ENCODE measurements around the gene RNF41. TPM values are rescaled to one million over a fixed set of nuclear protein-coding genes. Genes with fewer than 3 reads are reported as not detected.
A peak's percentile ranks its signal among the peaks of the same experiment; 100 is the strongest.

Gene RNF41
- total RNA-seq, 3 donors from 2014 or later (not counting 1 experiment from before 2014, with no cell fraction given): 32.3 to 44.5 (median 38.6) TPM

- TF ChIP-seq, protein P1, sequence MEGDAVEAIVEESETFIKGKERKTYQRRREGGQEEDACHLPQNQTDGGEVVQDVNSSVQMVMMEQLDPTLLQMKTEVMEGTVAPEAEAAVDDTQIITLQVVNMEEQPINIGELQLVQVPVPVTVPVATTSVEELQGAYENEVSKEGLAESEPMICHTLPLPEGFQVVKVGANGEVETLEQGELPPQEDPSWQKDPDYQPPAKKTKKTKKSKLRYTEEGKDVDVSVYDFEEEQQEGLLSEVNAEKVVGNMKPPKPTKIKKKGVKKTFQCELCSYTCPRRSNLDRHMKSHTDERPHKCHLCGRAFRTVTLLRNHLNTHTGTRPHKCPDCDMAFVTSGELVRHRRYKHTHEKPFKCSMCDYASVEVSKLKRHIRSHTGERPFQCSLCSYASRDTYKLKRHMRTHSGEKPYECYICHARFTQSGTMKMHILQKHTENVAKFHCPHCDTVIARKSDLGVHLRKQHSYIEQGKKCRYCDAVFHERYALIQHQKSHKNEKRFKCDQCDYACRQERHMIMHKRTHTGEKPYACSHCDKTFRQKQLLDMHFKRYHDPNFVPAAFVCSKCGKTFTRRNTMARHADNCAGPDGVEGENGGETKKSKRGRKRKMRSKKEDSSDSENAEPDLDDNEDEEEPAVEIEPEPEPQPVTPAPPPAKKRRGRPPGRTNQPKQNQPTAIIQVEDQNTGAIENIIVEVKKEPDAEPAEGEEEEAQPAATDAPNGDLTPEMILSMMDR (IDR thresholded peaks at IDR 0.05): no peak
- DNase-seq: no peak
- H3K4me1 ChIP-seq (ENCODE audit: control insufficient read depth, insufficient read depth, low read length): peaks cover 42% of the 10 kb centered on the region
- peak overlapping the region; percentile 95 for H3K27ac ChIP-seq (ENCODE audit: low read length)
- H3K4me3 Mint-ChIP-seq: peak overlapping the region; percentile 96
- H3K27me3 ChIP-seq (ENCODE audit: control insufficient read depth, insufficient read depth, low read length): no peaks in the 10 kb centered on the region
- no peaks in the 10 kb centered on the region for H3K9me3 ChIP-seq (ENCODE audit: control insufficient read depth, insufficient read depth, low read length)
- H3K27me3 Mint-ChIP-seq (ENCODE audit: low read depth in 2 of 2): no peaks in the 10 kb centered on the region
- intact Hi-C loops (cut with micrococcal nuclease): no loop called here
- peak overlapping the region; percentile 96 to 98 for H3K27ac Mint-ChIP-seq
- ATAC-seq: no peak
- 93% methylated on average over 9 of the region's 11 CpGs for WGBS (ENCODE audit: insufficient coverage)
- H3K9me3 Mint-ChIP-seq: no peaks in the 10 kb centered on the region
- H3K4me1 Mint-ChIP-seq: peaks cover 48 to 58% of the 10 kb centered on the region in 2 donors
- peaks cover 58% of the 10 kb centered on the region for H3K36me3 ChIP-seq (ENCODE audit: control insufficient read depth, insufficient read depth, low read length)
- H3K36me3 Mint-ChIP-seq: no peaks in the 10 kb centered on the region
- H3K4me3 ChIP-seq (ENCODE audit: low read length): no peak overlapping the region
Observed at GRCh38 chr12:56160894-56161689, 60.6 kb downstream of the RNF41 start.

DNA sequence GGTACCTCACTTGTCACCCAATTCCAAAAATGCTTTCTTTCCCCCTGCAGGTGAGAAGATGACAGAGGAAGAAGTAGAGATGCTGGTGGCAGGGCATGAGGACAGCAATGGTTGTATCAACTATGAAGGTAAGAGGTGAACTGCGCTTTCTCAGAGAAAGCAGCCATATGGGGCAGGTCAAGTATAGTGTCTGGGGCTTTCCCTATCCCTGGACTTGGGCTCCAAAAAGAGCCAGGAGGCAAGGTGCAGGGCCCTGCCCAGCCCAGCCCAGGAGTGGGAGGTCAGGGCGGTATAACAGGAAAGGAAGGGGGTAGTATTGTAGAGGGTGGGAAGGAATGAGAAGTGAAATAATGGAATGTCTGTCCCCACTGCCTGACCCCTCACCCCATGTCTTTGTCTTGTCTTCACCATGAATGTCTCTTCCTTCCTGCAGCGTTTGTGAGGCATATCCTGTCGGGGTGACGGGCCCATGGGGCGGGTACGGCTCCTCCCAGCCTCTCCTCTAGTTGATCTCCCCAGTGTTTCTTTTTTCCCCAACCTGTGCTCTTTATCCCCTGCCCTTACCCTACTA lies 61.4 kb downstream of the RNF41 start:
- H3K4me1 Mint-ChIP-seq: peaks cover 48 to 61% of the 10 kb centered on the region in 2 donors
- intact Hi-C loops (cut with micrococcal nuclease): no loop called here
- H3K4me1 ChIP-seq (ENCODE audit: control insufficient read depth, insufficient read depth, low read length): peaks cover 42% of the 10 kb centered on the region

GRCh38 chr12:56159482-56160192 lies 62.1 kb downstream of the RNF41 start:
- H3K4me1 Mint-ChIP-seq: peaks cover 48 to 62% of the 10 kb centered on the region in 2 donors
- Histone ChIP-seq H3K4me3 (ENCODE audit: low read length) (peak overlapping the region; percentile 85), H3K27me3 (ENCODE audit: control insufficient read depth, insufficient read depth, low read length) (no peaks in the 10 kb centered on the region), H3K4me1 (ENCODE audit: control insufficient read depth, insufficient read depth, low read length) (peaks cover 42% of the 10 kb centered on the region), H3K9me3 (ENCODE audit: control insufficient read depth, insufficient read depth, low read length) (no peaks in the 10 kb centered on the region), H3K27ac (ENCODE audit: low read length) (peak overlapping the region; percentile 95), H3K36me3 (ENCODE audit: control insufficient read depth, insufficient read depth, low read length) (peaks cover 47% of the 10 kb centered on the region)
- WGBS (ENCODE audit: insufficient coverage): 38% methylated on average over 8 of the region's 8 CpGs
- intact Hi-C loops (cut with micrococcal nuclease): loop anchor here (10.0 kb wide), 1 partner anchor 115 kb away; the partner anchor contains the start of gene RPS26
- peak overlapping the region; percentile 96 for H3K4me3 Mint-ChIP-seq
- peak overlapping the region; percentile 96 to 98 for H3K27ac Mint-ChIP-seq
- no peaks in the 10 kb centered on the region for H3K27me3 Mint-ChIP-seq (ENCODE audit: low read depth in 2 of 2)
- DNase-seq: peak in 1 of 2 donors; percentile 32
- no peak for ATAC-seq
- no peaks in the 10 kb centered on the region for H3K9me3 Mint-ChIP-seq
- TF ChIP-seq, protein P1 (IDR thresholded peaks at IDR 0.05): no peak
- H3K36me3 Mint-ChIP-seq: no peaks in the 10 kb centered on the region

More for the DNA sequence above, 61.4 kb downstream of the RNF41 start:
- Mint-ChIP-seq H3K27ac (peak overlapping the region; percentile 96 to 98), H3K27me3 (ENCODE audit: low read depth in 2 of 2) (no peaks in the 10 kb centered on the region), H3K9me3 (no peaks in the 10 kb centered on the region), H3K4me3 (peak overlapping the region; percentile 96), H3K36me3 (no peaks in the 10 kb centered on the region)
- no peaks in the 10 kb centered on the region for H3K9me3 ChIP-seq (ENCODE audit: control insufficient read depth, insufficient read depth, low read length)
- ATAC-seq (peak; percentile 50 to 72 (median 57)), DNase-seq (peak; percentile 43 to 83)
- peaks cover 52% of the 10 kb centered on the region for H3K36me3 ChIP-seq (ENCODE audit: control insufficient read depth, insufficient read depth, low read length)
- H3K27ac ChIP-seq (ENCODE audit: low read length): peak overlapping the region; percentile 95
- TF ChIP-seq, protein P1 (IDR thresholded peaks at IDR 0.05): no peak
- WGBS (ENCODE audit: insufficient coverage): 26% methylated on average over 6 of the region's 7 CpGs
- no peaks in the 10 kb centered on the region for H3K27me3 ChIP-seq (ENCODE audit: control insufficient read depth, insufficient read depth, low read length)
- peak overlapping the region; percentile 85 for H3K4me3 ChIP-seq (ENCODE audit: low read length)
